HPDE6-E6E7 (cell line): ENCODE measurements around the gene ZBTB20.

Source experiments
- DNase-seq: peaks from one replicate; pipeline ENCODE4 v3.0.0; 2011; ENCODE audit warnings: missing footprints; ENCODE audit errors: extremely low spot score

The ZBTB20 gene

GRCh38 chr3:114928989-114929640 is 218.0 kb downstream of the ZBTB20 start:
- DNase-seq: no peak

GRCh38 chr3:114904633-114905032 is 242.5 kb downstream of the ZBTB20 start:
- no peak for DNase-seq

- DNase-seq: no peak
Observed at GRCh38 chr3:114903213-114903612, 243.9 kb downstream of the ZBTB20 start.

- no peak for DNase-seq
Observed at GRCh38 chr3:114902691-114903101, 244.4 kb downstream of the ZBTB20 start.

GRCh38 chr3:114900908-114901307 is 246.2 kb downstream of the ZBTB20 start:
- DNase-seq: no peak

- DNase-seq: no peak
Observed at GRCh38 chr3:114899186-114899931, 247.7 kb downstream of the ZBTB20 start.

GRCh38 chr3:114896978-114897377 is 250.1 kb downstream of the ZBTB20 start:
- DNase-seq: no peak

- no peak for DNase-seq
Observed at GRCh38 chr3:114893361-114893760, 253.7 kb downstream of the ZBTB20 start.

GRCh38 chr3:114892880-114893279 is 254.2 kb downstream of the ZBTB20 start:
- no peak for DNase-seq

- DNase-seq: no peak
Observed at GRCh38 chr3:114892131-114892879, 254.8 kb downstream of the ZBTB20 start.

GRCh38 chr3:114887806-114888205 is 259.3 kb downstream of the ZBTB20 start:
- DNase-seq: no peak

- DNase-seq: no peak
Observed at GRCh38 chr3:114886905-114887304, 260.2 kb downstream of the ZBTB20 start.

GRCh38 chr3:114884213-114884923 is 262.7 kb downstream of the ZBTB20 start:
- DNase-seq: no peak

GRCh38 chr3:114880078-114880477 is 267.0 kb downstream of the ZBTB20 start:
- DNase-seq: no peak

GRCh38 chr3:114879059-114880031 is 267.7 kb downstream of the ZBTB20 start:
- DNase-seq: peak; percentile 8

GRCh38 chr3:114878114-114878839 is 268.8 kb downstream of the ZBTB20 start:
- peak; percentile 21 for DNase-seq

- no peak for DNase-seq
Observed at GRCh38 chr3:114877378-114878113, 269.5 kb downstream of the ZBTB20 start.

GRCh38 chr3:114874522-114874971 is 272.5 kb downstream of the ZBTB20 start:
- no peak for DNase-seq

- DNase-seq: no peak
Observed at GRCh38 chr3:114873591-114873990, 273.5 kb downstream of the ZBTB20 start.
